ELR (cell line): Measurements from ENCODE around the gene GTF3C6.
A peak's percentile ranks its signal among the peaks of the same experiment; 100 is the strongest.
"Not testable (repeated sequence)": the region's sequence is repeated elsewhere in the genome, so short reads cannot be mapped to it uniquely, and the experiment has no call there.

ENCODE experiments used
- DNase-seq: peaks from one replicate; pipeline ENCODE4 v3.0.0-alpha.2; 2015; ENCODE audit warnings: low read depth

The GTF3C6 gene

GRCh38 chr6:110979565-110980101, 21.1 kb downstream of the GTF3C6 start:
- no peak for DNase-seq

DNA sequence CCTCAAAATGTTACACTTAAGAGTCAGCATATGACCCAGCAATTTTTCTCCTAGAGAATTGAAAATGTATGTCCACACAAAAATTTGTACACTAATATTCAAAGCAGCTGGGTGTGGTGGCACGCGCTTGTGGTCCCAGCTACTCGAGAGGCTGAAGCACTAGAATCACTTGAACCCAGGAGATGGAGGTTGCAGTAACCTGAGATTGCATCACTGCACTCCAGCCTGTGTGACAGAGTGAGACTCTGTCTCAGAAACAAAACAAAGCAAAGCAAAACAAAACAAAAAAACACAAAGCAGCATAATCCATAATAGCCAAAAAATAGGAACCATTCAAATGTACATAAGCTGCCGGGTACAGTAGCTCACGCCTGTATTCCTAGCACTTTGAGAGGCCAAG, 21.7 kb downstream of the GTF3C6 start:
- no peak for DNase-seq

DNA sequence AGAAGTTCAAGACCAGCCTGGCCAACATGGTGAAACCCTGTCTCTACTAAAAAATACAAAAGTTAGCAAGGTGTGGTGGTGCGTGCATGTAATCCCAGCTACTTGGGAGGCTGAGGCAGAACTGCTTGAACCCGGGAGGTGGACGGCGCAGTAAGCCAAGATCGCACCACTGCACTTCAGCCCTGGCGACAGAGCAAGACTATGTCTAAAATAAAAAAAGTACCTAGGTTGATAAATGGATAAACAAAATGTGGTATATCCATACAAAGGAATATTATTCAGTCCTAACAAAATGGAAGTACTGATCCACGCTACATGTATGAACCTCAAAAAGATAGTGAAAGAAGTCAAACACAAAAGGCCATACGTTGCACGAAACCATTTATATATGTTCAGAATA, 22.1 kb downstream of the GTF3C6 start:
- DNase-seq = no peak

DNA sequence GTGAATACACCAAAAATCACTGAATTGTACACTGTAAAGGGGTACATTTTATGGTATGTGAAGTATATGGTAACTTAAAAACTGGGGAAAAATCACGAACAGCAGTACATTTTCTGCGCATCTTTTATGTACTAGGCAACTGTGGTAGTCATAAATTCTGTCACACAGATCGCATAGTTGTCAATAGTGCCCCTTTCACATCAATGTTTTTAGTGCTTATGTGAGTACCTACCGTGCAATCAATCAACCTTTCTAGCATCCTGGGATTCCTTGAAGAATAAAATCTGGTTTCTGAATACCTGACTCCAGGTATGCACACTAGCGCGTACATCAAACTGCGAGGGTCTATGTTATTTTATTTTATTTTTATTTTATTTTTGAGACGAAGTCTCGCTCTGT, 22.7 kb downstream of the GTF3C6 start:
- peak; percentile 21 for DNase-seq

DNA sequence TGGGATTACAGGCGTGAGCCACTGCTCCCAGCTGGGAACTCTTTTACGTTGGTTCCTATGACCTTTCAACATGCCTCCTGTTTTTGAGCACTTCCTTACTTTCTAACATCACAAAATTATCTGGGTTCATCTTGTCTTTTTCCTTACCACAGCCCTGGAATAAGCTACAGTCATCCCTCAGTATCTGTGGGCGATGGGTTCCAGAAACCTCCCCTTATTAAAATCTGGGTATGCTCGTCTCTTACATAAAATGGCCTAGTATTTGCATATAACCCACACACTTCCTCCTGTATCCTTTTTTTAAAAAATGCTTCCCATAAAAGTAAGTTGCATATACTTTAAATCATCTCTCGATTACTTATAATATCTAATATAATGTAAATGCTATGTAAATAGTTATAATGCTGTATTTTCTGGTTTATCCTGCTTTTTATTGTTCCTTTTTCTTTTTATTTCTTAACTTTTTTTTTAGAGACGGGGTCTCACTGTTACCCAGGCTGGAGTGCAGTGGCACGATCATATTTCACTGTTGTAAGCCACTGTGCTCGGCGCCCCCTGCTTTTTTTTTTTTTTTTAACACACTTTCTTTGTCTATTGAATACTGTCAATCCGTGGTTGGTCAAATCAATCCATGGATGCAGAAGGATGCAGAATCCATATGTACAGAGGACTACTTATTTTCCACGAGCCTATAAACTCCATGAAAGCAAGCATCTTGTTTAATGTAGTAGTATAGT, 32.5 kb downstream of the GTF3C6 start:
- no peak for DNase-seq

DNA sequence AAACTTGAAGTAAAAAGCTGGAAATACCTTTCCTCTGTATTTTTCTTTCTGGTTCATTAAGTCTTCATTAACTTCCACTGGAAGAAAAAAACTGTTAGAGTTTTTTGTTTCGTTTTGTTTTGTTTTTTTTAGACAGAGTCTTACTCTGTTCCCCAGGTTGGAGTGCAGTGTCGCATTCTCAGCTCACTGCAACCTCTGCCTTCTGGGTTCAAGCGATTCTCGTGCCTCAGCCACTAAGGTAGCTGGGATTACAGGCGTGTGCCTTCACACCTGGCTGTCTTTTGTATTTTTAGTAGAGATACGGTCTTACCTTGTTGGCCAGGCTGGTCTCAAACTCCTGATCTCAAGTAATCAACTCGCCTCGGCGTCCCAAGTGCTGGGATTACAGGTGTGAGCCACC, 38.2 kb downstream of the GTF3C6 start:
- DNase-seq = no peak

DNA sequence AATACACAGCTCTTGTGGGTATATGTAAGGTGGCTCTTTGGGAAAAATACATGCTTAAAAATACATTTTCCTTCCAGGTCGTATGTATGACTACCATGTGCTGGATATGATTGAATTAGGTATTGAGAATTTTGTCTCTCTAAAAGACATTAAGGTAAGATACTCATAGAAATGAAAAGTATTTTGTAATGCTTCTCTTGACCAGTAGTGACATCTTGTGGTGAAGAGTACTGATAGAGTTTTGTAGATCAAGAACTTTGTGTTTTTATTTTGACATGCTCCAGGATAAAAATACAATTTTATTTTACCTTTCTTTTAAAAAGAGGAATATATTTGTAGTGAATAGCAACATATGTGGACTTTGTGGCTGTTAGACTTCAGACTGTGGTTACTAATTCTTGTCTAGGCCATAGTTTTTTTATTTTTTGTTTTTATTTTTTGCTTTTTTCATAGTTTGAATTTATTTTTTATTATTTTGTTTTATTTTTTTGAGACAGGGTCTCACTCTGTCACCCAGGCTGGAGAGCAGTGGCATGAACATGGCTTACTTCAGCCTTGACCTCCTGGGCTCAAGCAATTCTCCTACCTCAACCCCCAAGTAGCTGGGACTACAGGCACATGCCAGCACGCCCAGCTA, 41.2 kb downstream of the GTF3C6 start:
- peak; percentile 56 for DNase-seq

GRCh38 chr6:111002350-111002749, 43.8 kb downstream of the GTF3C6 start:
- no peak for DNase-seq

DNA sequence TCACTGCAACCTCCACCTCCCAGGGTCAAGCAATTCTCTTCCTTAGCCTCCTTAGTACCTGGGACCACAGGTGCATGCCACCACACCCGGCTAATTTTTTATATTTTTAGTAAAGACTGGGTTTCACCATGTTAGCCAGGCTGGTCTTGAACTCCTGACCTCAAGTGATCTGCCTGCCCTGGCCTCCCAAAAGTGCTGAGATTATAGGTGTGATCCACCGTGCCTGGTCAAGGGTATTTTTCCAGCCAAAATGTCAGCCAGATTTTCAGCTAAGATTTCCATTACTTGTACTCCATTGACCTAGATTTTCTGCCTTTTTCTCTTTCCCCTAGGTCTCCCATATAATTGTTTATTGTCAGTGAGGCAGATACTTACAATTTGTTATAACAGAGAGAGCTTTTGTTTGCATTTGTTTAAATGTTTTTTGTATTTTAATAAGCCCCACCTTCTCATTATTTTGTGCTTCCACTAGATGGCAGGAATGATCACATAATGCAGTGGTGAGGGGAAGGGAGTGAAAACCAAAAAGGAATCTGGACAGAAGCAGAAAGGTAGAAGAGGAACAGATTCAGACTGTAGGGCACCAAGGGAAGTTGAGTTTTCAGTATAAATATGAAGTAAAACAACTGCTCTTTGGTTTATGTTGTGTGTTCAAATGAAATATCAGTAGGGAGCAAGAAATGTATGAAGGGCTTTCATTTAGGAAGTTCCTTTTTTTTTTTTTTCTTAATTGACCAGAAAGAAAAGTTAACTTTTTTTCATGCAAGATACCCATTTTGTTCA, 53.0 kb downstream of the GTF3C6 start:
- DNase-seq = peak; percentile 60

DNA sequence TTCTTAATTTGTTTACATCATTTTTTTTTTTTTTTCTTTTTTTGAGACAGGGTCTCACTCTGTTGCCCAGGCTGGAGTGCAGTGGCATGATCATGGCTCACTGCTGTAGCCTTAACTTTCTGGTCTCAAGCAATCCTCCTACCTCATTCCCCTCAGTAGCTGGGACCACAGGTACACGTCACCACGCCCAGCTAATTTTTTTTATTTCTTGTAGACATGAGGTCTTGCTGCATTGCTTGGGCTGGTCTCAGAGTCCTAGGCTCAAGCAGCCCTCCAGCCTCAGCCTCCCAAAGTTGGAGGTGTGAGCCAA, 53.6 kb downstream of the GTF3C6 start:
- no peak for DNase-seq

DNA sequence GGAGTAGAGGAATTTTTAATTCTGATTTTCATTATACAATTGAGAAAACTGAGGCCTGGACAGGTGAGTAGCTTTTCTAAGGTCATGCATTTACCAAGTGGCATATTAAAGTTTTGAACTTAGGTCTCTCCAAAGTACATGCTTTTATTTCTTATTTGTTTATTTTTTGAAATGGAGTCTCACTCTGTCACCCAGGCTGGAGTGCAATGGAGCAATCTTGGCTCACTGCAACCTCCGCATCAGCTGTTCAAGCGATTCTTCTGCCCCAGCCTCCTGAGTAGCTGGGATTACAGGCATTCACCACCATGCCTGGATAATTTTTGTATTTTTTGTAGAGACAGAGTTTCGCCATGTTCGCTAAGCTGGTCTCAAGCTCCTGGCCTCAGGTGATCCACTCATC, 54.0 kb downstream of the GTF3C6 start:
- DNase-seq = not testable (repeated sequence)

- DNase-seq = no peak
Measured at GRCh38 chr6:111013144-111013915, 54.8 kb downstream of the GTF3C6 start.

- DNase-seq = no peak
Measured at GRCh38 chr6:111015389-111016124, 57.1 kb downstream of the GTF3C6 start.

GRCh38 chr6:111017241-111017640, 58.7 kb downstream of the GTF3C6 start:
- not testable (repeated sequence) for DNase-seq
